Measurements from ENCODE around the gene NRXN3.

Gene NRXN3

DNA sequence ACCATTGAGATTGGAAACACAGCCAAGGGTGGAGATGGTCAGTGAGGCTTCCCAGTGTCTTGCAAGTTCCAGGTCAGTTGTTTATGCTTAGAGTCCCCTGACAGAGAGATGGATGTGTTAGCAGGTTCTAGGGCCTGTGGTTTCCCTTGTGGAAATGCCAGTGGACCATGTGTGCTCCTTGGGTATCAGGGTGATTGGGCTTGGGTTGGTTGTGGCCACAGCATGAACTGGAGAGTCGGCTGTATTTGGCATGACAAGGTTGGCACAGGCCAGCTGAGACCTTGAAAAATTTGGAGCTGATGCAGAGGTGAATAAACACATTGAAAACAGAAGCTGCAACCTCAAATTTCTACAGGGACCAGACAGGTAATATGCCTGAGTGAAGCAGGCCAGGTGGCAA, 1373.2 kb downstream of the NRXN3 start:
- Histone ChIP-seq H3K4me1 (ENCODE audit: insufficient read depth, poor library complexity, severe bottlenecking) (no peaks in the 10 kb centered on the region), H3K27me3 (ENCODE audit: insufficient read depth, poor library complexity, severe bottlenecking) (no peaks in the 10 kb centered on the region), H3K4me3 (ENCODE audit: severe bottlenecking) (no peak overlapping the region), H3K36me3 (ENCODE audit: low read depth) (no peaks in the 10 kb centered on the region), H3K9me3 (ENCODE audit: severe bottlenecking) (no peaks in the 10 kb centered on the region), H3K27ac (ENCODE audit: poor library complexity, severe bottlenecking) (no peak overlapping the region)
- TF ChIP-seq, protein P1, sequence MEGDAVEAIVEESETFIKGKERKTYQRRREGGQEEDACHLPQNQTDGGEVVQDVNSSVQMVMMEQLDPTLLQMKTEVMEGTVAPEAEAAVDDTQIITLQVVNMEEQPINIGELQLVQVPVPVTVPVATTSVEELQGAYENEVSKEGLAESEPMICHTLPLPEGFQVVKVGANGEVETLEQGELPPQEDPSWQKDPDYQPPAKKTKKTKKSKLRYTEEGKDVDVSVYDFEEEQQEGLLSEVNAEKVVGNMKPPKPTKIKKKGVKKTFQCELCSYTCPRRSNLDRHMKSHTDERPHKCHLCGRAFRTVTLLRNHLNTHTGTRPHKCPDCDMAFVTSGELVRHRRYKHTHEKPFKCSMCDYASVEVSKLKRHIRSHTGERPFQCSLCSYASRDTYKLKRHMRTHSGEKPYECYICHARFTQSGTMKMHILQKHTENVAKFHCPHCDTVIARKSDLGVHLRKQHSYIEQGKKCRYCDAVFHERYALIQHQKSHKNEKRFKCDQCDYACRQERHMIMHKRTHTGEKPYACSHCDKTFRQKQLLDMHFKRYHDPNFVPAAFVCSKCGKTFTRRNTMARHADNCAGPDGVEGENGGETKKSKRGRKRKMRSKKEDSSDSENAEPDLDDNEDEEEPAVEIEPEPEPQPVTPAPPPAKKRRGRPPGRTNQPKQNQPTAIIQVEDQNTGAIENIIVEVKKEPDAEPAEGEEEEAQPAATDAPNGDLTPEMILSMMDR (IDR thresholded peaks at IDR 0.05; ENCODE audit: poor library complexity, severe bottlenecking), result no peak
- ATAC-seq (ENCODE audit: low read depth), result no peak
- no peak for DNase-seq (ENCODE audit: low spot score)

DNA sequence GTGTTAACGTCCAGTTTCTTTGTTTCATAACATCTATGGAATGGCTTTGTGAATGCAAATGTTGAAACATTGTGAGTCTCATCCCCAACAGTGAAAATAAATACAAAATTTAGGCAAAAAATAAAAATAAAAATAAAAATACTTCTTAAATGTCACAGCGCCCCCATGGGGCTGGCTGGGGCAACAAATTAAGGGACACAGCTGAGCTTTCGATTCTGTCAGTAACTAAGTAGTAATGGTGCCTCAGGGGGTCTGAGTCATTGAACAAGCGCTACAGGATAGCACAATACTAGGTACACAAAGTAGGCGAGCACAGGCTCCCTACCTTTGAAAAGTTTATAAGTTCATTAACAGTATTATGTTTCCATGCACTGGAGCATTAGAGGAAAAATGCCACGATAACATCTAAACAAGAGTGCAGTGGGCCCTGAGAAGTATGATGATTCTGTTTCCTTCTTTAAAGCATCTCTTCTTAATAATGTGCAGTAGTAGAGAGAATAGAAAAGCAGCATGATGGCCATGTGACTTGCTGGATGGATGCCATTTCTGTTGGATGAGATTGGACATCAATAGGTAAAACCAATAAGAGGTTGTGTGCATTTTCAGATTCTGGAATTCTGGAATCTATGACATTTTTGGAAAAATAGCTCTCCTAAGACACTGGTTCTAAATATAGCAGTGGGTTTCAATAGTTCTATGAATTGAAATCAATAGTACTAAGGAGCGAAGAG, 1374.0 kb downstream of the NRXN3 start:
- TF ChIP-seq, protein P1 (IDR thresholded peaks at IDR 0.05; ENCODE audit: poor library complexity, severe bottlenecking), result peak; percentile 37
- Histone ChIP-seq H3K27ac (ENCODE audit: poor library complexity, severe bottlenecking) (no peak overlapping the region), H3K9me3 (ENCODE audit: severe bottlenecking) (no peaks in the 10 kb centered on the region), H3K4me1 (ENCODE audit: insufficient read depth, poor library complexity, severe bottlenecking) (no peaks in the 10 kb centered on the region), H3K4me3 (ENCODE audit: severe bottlenecking) (no peak overlapping the region), H3K27me3 (ENCODE audit: insufficient read depth, poor library complexity, severe bottlenecking) (no peaks in the 10 kb centered on the region), H3K36me3 (ENCODE audit: low read depth) (no peaks in the 10 kb centered on the region)
- ATAC-seq (ENCODE audit: low read depth) (peak; percentile 45; the same call in 1 of the 3 replicates), DNase-seq (ENCODE audit: low spot score) (no peak)

DNA sequence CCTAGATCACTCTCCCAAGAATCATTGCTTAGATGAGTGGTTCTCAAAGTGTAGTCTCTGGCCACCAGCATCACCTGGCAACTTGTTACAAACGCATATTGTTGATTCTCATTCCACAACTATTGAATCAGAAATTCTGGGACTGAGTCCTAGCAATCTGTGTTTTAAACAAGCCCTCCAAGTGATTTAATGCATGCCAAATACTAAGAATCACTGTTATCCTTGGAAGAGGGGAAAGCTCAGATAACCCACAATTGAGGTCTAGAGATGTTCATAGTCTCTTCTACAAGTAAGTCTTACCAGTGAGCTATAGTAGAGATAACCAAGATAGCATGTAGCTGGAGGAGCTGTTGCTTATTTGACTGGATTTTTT, 1374.5 kb downstream of the NRXN3 start:
- DNase-seq (ENCODE audit: low spot score), result no peak
- no peak for ATAC-seq (ENCODE audit: low read depth)
- Histone ChIP-seq H3K27me3 (ENCODE audit: insufficient read depth, poor library complexity, severe bottlenecking) (no peaks in the 10 kb centered on the region), H3K4me3 (ENCODE audit: severe bottlenecking) (no peak overlapping the region), H3K36me3 (ENCODE audit: low read depth) (no peaks in the 10 kb centered on the region), H3K9me3 (ENCODE audit: severe bottlenecking) (no peaks in the 10 kb centered on the region), H3K27ac (ENCODE audit: poor library complexity, severe bottlenecking) (no peak overlapping the region), H3K4me1 (ENCODE audit: insufficient read depth, poor library complexity, severe bottlenecking) (no peaks in the 10 kb centered on the region)
- TF ChIP-seq, protein P1 (IDR thresholded peaks at IDR 0.05; ENCODE audit: poor library complexity, severe bottlenecking), result no peak

DNA sequence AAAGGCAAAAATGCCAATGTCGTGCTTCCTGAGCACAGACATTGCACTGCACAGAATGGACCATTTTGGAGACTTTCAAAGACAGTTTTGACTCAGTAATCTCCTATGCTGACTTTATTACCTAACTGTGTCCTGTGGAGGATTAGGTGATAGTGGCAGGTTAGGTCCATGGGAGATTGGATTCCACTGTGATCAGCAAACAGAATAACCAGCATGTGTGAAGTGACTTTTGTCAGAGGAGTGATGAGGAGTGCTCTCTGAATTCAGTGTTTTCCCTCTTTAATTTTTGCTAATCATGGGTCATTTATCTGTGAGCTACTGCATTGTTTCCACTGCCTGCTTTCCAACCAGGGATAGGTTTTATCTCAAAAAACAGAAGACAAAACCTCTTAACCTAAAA, 1378.7 kb downstream of the NRXN3 start:
- ATAC-seq (ENCODE audit: low read depth) (no peak), DNase-seq (ENCODE audit: low spot score) (no peak)
- no peak overlapping the region for H3K4me3 ChIP-seq (ENCODE audit: severe bottlenecking)
- no peaks in the 10 kb centered on the region for H3K36me3 ChIP-seq (ENCODE audit: low read depth)
- H3K27ac ChIP-seq (ENCODE audit: poor library complexity, severe bottlenecking), result no peak overlapping the region
- H3K27me3 ChIP-seq (ENCODE audit: insufficient read depth, poor library complexity, severe bottlenecking), result no peaks in the 10 kb centered on the region
- TF ChIP-seq, protein P1 (IDR thresholded peaks at IDR 0.05; ENCODE audit: poor library complexity, severe bottlenecking), result no peak
- no peaks in the 10 kb centered on the region for H3K4me1 ChIP-seq (ENCODE audit: insufficient read depth, poor library complexity, severe bottlenecking)
- H3K9me3 ChIP-seq (ENCODE audit: severe bottlenecking), result no peaks in the 10 kb centered on the region

DNA sequence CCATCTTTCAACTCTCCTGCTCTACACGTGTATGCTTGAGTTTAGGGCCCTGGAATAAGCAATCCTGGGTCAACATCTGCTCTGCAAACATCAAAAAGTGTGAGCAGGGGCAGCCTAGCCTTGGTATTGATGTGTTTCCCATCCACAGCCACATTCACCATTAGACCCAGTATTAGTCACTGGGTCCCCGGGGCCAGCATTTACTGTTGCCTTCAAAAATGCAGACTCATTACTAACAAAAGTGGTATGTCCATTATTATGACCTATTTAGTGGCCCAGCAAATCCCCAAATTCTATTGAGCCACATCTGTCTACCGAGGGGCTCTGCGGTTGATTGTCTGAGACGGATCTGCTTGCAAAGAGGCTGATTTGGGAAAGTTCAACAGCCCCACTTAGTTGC, 1379.3 kb downstream of the NRXN3 start:
- no peaks in the 10 kb centered on the region for H3K4me1 ChIP-seq (ENCODE audit: insufficient read depth, poor library complexity, severe bottlenecking)
- DNase-seq (ENCODE audit: low spot score), result no peak
- no peak overlapping the region for H3K4me3 ChIP-seq (ENCODE audit: severe bottlenecking)
- ATAC-seq (ENCODE audit: low read depth), result no peak
- H3K27me3 ChIP-seq (ENCODE audit: insufficient read depth, poor library complexity, severe bottlenecking), result no peaks in the 10 kb centered on the region
- no peaks in the 10 kb centered on the region for H3K9me3 ChIP-seq (ENCODE audit: severe bottlenecking)
- TF ChIP-seq, protein P1 (IDR thresholded peaks at IDR 0.05; ENCODE audit: poor library complexity, severe bottlenecking), result no peak
- H3K27ac ChIP-seq (ENCODE audit: poor library complexity, severe bottlenecking), result no peak overlapping the region
- no peaks in the 10 kb centered on the region for H3K36me3 ChIP-seq (ENCODE audit: low read depth)

Measured in RWPE2 (cell line).